ELR (cell line): ENCODE data around the gene CPEB4.

Source experiments
- DNase-seq: peaks from one replicate; pipeline ENCODE4 v3.0.0-alpha.2; 2015; ENCODE audit warnings: low read depth

Gene CPEB4

DNA sequence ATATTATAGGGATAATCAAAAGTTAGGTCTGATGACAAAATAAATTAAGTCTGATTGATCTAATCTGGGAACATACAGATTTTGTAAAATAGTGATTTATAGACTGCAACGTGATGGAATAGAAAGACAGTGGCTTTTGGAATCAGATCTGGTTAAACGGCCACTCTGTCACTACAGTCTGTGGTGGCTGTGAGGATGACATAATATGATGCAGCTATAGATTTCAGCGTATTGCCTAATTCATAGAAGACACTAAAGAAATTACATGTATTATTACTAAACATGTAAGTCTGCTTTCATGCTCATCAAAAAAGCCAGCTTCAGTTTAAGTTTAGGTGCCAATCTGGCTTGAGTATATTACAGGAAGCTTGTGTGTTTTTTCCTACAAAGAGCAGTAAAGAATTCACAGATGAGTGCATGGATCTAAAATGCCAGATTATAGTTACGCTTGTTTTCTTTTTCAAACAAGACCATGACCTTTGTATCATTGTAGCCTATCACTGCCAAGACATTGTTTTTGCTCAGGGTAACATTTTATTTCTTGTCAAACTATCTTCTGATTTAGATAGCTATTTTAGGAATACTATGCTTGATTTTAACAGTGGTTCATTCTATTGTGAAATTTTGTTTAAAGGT, 25.7 kb downstream of the CPEB4 start:
- DNase-seq: no peak

DNA sequence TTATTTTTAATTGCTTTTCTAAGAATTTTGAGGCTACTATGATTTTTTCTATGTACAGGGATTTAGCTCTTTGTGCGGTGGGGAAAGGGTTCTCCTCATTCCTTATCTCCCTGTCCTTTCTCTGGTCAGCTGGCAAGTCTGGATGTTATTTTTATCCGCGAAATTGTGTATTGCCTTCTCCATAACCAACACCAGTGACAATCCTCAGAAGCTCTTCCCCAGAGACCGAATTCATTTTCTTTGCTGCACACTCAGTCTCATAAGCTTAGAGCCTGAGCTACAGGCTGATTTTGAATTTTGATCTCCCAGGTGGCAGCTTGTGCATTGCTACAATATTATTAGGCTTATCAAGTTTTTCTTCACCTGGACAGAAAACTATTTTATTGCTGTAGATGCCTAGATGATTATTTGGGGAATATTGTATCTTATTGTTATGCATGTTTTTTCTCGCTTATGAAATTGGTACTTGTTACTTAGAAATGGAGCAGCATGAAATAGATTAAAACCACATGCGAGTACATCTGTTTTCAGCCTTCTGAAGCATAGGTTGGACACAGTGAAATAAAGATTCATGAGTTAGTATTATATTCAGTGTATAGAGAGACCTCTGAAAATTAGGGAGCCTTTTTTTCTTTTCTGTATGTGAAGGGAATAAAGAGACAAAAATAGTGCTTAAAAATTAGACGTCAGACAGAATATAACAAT, 27.3 kb downstream of the CPEB4 start:
- no peak for DNase-seq

DNA sequence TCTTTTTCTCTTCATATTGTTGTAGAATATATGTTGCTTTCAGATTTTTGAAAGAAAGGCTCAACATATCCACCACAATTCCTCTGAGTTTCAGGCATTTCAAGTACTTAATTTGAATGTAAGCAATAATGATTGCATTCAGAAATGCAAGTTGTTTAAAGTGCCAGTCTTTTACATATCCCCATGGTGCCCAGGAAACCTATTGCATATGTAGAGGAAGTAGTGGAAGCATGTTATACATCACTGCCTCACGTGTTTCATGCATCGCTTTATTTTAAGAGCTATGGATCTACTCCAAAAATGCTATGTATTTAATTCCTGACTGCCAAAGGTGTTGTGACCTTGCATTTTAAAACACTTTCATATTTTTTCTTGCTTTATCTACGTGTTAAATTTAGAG, 28.1 kb downstream of the CPEB4 start:
- DNase-seq: no peak

DNA sequence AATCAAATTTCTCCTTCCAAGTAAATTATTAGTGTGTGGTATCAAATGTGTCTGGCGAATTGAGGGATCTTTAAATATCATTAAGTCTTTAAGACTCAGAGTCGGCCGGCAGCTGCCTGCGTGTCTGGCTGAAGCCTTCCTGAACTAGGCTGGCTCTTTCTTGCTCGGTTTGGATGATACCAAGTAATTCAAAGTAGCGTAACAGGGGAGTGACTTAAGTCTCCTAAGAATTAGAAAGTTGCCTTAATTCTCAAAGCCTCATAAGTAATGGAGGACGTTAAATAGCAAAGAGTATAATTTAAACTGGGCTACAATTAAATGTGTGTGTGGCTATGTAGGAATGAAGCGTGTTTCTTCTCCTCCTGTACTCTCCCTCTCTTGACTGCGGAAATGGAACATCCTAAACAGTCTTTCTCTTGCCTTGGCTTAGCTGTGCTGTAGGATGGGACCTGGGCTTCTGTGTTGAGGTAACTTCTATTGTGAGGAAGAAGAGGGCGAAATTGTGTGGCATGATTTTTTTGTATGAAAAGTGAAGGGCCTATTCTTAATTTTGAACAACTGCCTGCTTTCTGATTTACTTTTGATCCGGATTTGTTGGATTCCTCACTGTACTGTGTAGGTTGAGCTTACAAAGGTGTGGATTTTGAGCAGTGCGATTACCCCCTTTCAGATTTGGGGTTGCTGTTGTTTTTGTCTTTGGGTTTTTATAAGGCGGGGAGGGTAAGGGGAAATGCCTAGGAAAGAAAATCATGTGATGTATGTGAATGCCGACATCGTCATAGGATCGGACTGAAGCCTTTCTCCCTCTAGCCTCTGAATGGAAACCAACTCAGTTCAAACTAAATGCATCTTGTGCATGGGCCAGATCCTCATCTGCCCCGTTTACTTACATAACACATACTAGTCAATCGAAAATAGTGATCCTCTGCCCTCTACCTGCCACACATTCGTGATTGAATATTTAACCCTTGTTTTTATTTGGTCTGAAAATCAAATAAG, 29.9 kb downstream of the CPEB4 start:
- peak; percentile 89 for DNase-seq

DNA sequence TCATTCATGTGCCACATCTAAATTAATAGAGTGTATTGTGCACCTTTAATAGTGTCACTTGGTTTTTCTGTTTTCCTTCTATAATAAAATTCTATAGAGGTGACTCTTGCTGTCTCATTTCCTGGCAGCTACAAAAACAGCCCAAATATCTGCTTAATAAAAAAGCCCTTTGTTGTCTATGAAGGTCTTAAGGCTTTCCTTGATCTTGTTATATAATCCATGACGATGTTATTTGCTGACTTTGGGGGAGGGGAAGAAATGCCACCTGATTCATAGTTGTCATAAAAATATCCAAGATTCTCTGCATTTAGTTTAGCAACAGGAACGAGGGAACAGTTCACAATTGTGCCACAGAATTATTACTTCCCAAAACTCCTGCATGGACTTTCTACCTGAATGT, 31.3 kb downstream of the CPEB4 start:
- DNase-seq: peak; percentile 86

DNA sequence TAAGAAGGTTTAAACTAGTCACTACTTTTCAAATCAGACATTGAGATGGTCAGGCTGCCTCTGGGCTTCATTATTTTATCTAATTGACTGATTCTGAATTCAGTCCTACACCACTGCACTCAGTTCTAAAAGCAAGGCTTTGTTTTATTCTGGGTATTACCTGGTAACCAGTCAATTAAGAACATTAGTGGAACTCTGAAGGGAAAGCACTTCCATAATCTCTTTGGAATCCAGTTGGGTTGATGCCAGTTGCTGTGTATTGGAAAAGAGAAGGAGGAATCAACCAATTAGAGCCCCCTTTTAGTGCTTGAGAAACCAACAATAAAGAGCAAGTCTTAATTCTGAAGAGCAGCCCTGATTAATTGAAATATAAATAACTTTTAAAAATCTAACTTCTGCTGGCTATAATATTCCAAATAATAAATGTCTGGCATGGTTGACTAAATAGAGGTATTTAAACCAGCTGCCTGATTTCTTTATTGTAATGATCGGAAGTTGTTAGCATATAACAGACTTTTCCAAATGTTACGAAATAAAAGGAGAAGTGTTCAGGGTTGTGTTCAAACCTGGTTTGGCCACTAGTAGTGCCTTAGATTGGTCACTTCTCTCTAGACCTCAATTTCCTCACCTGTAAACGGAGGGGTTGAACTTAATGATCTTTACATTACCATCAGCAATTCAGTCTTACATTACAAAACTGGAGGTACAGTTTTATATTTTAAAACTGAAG, 32.0 kb downstream of the CPEB4 start:
- peak; percentile 31 for DNase-seq

DNA sequence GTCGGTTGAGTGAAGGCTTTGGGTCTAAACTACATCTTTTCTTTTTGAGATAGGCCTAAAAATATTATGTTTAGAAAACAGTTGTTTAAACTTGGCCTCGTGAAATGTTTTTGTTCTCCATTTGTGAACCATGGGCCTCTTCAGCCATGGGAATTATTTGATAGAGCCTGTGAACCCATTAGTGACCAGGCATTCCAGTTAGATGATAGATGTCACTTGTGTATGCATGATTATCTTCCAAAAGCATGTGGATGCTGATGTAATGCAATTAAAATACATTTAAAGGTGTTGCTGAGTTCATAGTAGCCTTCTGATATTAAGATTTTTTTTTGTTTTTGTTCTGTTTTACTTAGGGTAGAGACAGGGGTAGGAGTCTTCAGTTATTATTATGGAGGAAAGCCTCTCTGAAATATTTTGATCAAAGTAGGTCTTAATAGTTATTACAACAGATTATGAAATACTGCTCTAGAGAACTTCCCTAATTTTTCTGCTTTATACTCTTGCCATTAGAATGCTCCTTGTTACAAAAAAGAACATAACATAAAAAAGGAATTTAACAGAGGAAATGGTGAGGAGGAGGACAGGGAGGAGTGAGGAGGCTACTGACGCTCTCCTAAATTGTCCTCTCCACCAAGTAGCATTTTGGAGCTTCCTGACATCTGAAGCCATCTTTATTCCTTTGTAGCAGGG, 32.9 kb downstream of the CPEB4 start:
- DNase-seq: no peak

DNA sequence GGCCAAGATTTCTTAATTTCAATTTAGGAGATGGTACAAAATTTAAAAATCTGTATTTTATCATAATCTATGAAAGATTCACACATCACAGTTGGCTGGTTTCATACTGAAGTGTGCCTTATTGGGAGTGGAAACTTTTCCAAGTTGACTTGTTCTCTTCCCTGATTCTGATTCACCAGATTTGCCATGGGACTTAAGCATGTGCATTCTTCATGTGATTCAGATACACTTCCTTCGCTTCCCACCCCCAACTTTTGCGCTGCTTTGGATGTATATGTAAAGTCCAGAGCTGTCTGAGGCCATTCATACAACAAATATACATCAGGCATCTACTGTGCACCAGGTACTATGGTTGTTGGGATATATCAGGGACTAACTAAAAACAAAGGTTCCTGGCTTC, 34.4 kb downstream of the CPEB4 start:
- DNase-seq: no peak

GRCh38 chr5:173923218-173924095, 35.3 kb downstream of the CPEB4 start:
- DNase-seq: no peak

GRCh38 chr5:173924899-173925298, 36.8 kb downstream of the CPEB4 start:
- no peak for DNase-seq

GRCh38 chr5:173925449-173926071, 37.4 kb downstream of the CPEB4 start:
- peak; percentile 63 for DNase-seq

DNA sequence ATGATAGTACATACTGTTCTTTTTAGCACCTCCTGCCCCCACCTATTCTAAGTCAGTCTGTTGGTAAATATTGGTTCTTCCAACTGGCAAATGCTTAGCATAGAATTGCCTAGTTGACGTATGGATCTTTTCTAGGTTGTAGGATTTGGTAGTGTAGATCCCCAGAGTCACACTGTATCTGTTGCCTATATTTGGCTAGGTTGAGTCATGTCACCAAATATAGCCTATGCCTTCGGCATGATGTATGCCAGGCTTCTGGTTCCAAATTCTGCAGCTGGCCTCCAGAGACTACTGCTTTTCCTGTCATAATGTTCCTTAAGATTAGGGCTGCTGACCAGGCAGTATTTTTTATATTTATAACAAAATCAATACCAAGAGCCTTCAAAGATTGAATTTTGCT, 38.2 kb downstream of the CPEB4 start:
- DNase-seq: no peak

DNA sequence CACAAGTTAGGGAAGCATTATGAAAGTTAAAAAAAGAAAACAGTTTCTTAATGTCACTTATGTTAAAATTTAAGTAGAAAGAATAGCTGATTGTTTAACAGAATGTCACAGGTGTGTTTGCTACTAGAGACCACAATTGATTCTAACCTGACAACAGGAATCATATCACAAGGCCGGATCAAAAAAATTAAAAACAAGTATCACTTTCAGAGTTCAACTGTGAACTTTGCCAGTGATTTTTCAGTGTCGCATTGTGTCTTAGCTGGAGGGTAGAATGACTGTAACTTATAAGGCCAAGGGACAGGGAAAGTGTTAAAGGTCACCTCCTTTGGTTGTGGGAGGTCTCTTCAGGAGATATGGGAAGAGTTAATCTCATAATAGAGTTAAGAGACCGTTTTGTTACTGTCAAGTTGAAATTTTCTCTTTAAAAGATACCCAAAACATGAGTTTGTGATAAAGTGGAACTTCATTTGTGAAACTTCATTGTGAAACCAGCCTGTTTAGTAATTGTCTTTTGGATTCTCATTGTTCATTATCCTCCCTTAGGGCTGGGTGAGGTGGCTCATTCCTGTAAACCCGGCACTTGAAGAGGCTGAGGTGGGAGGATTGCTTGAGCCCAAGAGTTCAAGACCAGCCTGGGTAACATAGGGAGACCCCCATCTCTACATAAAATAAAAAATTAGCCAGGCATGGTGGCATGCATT, 40.9 kb downstream of the CPEB4 start:
- DNase-seq: no peak

DNA sequence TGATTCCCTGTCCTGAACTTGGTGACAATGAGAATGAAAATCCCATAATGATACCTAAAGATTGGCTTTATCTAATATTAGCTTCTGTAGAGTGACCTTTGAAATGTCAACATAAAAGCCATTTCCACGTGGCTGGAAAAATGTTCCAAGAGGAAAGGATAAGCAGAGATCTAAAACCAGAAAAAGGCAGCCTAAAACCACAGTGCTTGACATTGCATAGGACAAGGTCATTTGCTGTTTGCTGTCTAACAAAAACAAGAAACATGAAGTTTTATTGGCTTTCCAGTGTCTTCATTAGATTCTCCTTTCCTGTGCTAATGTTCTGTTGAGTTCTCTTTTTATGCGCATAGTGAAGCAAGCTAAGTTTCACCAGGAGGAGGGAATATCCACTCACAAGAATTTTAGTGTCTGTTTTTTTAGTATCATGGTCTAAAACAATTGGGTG, 44.6 kb downstream of the CPEB4 start:
- DNase-seq: no peak

GRCh38 chr5:173933901-173934300, 45.8 kb downstream of the CPEB4 start:
- DNase-seq: no peak

DNA sequence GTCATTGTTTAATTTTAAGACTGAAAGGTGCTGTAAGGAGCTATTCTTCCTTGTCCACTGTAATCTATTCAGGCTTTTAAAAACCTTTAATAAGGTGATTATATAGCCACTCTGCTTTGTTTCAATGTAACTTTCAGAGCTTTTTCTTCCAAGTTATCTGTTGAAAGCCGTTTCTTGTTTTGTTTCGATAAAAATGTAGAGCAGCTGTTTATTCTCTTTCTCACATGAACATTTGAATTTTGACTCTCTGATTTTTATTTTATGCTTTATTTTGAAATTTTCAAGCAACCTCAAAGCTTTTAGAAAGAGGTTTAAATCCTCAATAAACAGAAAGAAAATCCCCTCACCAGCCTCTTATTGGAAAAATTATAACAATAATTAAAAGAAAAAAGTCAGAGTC, 47.2 kb downstream of the CPEB4 start:
- DNase-seq: no peak

DNA sequence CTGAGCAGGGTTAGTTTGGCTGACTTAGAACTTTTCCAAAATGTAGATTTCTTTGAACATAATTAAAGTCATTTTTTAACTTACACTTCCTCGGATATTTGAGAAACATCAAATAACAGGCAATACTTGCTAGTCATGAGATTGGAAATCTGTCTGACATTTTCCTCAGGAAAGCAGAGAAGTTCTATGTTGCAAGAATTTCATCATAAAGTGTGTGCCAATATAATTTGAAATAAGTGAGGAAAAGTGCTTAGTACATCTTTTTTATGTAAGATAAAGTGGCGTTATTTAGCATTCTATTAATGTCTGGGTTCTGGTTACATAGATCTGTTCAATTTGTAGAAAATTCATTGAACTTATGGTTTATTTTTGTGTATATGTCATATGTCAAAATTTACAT, 52.1 kb downstream of the CPEB4 start:
- DNase-seq: no peak

DNA sequence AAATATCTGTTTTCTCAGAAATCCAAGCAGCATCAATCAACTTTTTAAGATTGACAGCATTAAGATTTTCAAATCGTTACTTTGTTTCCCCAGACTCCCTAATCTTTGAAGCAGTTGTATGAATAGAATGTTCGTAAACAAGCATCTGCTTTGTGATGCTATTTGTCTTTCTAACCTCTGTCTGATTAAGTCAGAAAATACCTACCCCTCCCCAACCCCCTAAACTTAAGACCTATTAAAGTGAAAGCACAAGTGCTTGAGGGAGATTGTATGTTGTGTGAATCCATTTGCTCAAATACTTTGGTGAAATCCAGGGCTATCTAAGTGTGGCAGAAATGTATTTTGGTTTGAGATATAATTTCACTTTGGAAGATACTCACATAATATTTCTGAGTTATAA, 53.0 kb downstream of the CPEB4 start:
- no peak for DNase-seq

GRCh38 chr5:173941758-173942401, 53.7 kb downstream of the CPEB4 start:
- no peak for DNase-seq
